HEK293 (cell line): Measurements from ENCODE around the gene FAM221B.

Experiments
- BCL11A ChIP-seq: fragments of 450-650 bp; formaldehyde crosslinking; IDR thresholded peaks from 2 replicates; pipeline ENCODE4 v1.5.1; 2016; ENCODE audit warnings: low read depth, missing biosample characterization, missing genetic modification characterization
- CTCF ChIP-seq: fragments of 450-650 bp; formaldehyde crosslinking; IDR thresholded peaks from 2 replicates; pipeline ENCODE4 v1.5.1; 2016; ENCODE audit warnings: missing biosample characterization, missing genetic modification characterization
- GLI4 ChIP-seq: fragments of 450-650 bp; formaldehyde crosslinking; IDR thresholded peaks from 2 replicates; pipeline ENCODE4 v1.5.1; 2016; ENCODE audit warnings: missing biosample characterization, missing genetic modification characterization
- MEIS1 ChIP-seq: sonication (generic); formaldehyde crosslinking; IDR thresholded peaks from 2 replicates; pipeline ENCODE4 v1.8.1; 2022; ENCODE audit warnings: missing genetic modification reagents, mild to moderate bottlenecking, borderline replicate concordance
- REST ChIP-seq: fragments of 450-650 bp; formaldehyde crosslinking; IDR thresholded peaks from 2 replicates; pipeline ENCODE4 v1.5.1; 2016; ENCODE audit warnings: missing biosample characterization, missing genetic modification characterization
- TSHZ1 ChIP-seq: fragments of 450-650 bp; formaldehyde crosslinking; IDR thresholded peaks from 2 replicates; pipeline ENCODE4 v1.5.1; 2016; ENCODE audit warnings: missing biosample characterization, missing genetic modification characterization, borderline replicate concordance
- ZBTB21 ChIP-seq: fragments of 450-650 bp; formaldehyde crosslinking; IDR thresholded peaks from 2 replicates; pipeline ENCODE4 v1.5.1; 2017; ENCODE audit warnings: missing biosample characterization, missing genetic modification characterization
- ZNF239 ChIP-seq: fragments of 450-650 bp; formaldehyde crosslinking; IDR thresholded peaks from 2 replicates; pipeline ENCODE4 v1.5.1; 2016; ENCODE audit warnings: missing biosample characterization, missing genetic modification characterization
- ZNF24 ChIP-seq: fragments of 450-650 bp; formaldehyde crosslinking; IDR thresholded peaks from 2 replicates; pipeline ENCODE4 v1.5.1; 2016; ENCODE audit warnings: missing biosample characterization, missing genetic modification characterization
- ZNF302 ChIP-seq: fragments of 450-650 bp; formaldehyde crosslinking; IDR thresholded peaks from 2 replicates; pipeline ENCODE4 v1.5.1; 2016; ENCODE audit warnings: missing biosample characterization, missing genetic modification characterization, low read depth
- ZNF324 ChIP-seq: fragments of 450-650 bp; formaldehyde crosslinking; IDR thresholded peaks from 2 replicates; pipeline ENCODE4 v1.5.1; 2016; ENCODE audit warnings: missing biosample characterization, missing genetic modification characterization
- ZNF785 ChIP-seq: fragments of 450-650 bp; formaldehyde crosslinking; IDR thresholded peaks from 2 replicates; pipeline ENCODE4 v1.5.1; 2016; ENCODE audit warnings: missing biosample characterization, missing genetic modification characterization

- TF ChIP-seq ZBTB21 (tag by site-specific recombination) (no peak), CTCF (no peak), ZNF302 (tag by site-specific recombination) (no peak), BCL11A (tag by site-specific recombination) (no peak), ZNF24 (tag by site-specific recombination) (no peak), ZNF239 (tag by site-specific recombination) (no peak), GLI4 (tag by site-specific recombination) (no peak), MEIS1 (CRISPR knock-in tag) (no peak), ZNF324 (tag by site-specific recombination) (no peak), ZNF785 (no peak), TSHZ1 (tag by site-specific recombination) (no peak), REST (tag by site-specific recombination) (no peak)
Measured at GRCh38 chr9:35822926-35823325, 5.6 kb downstream of the FAM221B start.
